ENCODE data around the gene ITIH1. TPM values are rescaled to one million over a fixed set of nuclear protein-coding genes. Genes with fewer than 3 reads are reported as not detected.

ITIH1 gene
- polyA plus RNA-seq, 1 donor from 2014 or later: not detected

GRCh38 chr3:52833202-52833601, 55.8 kb downstream of the ITIH1 start:
- no peaks in the 10 kb centered on the region for H3K27me3 ChIP-seq (ENCODE audit: insufficient read depth, low read depth, low read length)
- H2AFZ ChIP-seq (ENCODE audit: low read depth, low read length): no peak overlapping the region
- peaks cover 5% of the 10 kb centered on the region for H3K36me3 ChIP-seq (ENCODE audit: insufficient read depth, low read length)
- H3K4me2 ChIP-seq (ENCODE audit: low read length): no peak overlapping the region
- H3K9me2 ChIP-seq (ENCODE audit: insufficient read depth, low read length): no peaks in the 10 kb centered on the region
- H3K4me3 ChIP-seq (ENCODE audit: low read length): no peak overlapping the region
- no peak overlapping the region for H3K9ac ChIP-seq (ENCODE audit: low read length)
- H3F3A ChIP-seq (ENCODE audit: insufficient read depth, low read length, poor library complexity, severe bottlenecking): no peaks in the 10 kb centered on the region
- H3K9me3 ChIP-seq (ENCODE audit: low read length): no peaks in the 10 kb centered on the region
- H3K79me2 ChIP-seq (replicated peaks; ENCODE audit: insufficient read depth, low read length): no peaks in the 10 kb centered on the region
- H4K20me1 ChIP-seq (ENCODE audit: insufficient read depth): no peaks in the 10 kb centered on the region
- H3K27ac ChIP-seq (ENCODE audit: low read length): no peak overlapping the region
- TF ChIP-seq EP300 (conservative IDR thresholded peaks at IDR 0.05; ENCODE audit: poor library complexity, severe bottlenecking): no peak
- TF ChIP-seq EZH2 (IDR thresholded peaks at IDR 0.05; ENCODE audit: borderline replicate concordance, insufficient read depth, low read length, poor library complexity, severe bottlenecking): no peak
- TF ChIP-seq RAD21 (conservative IDR thresholded peaks at IDR 0.05): no peak
- TF ChIP-seq SMC3 (conservative IDR thresholded peaks at IDR 0.05; ENCODE audit: poor library complexity): no peak
- TF ChIP-seq TAF1 (IDR thresholded peaks at IDR 0.05; ENCODE audit: low read depth): no peak
- no peak for TF ChIP-seq REST (IDR thresholded peaks at IDR 0.05; ENCODE audit: borderline replicate concordance)
- no peak for TF ChIP-seq CTCF (IDR thresholded peaks at IDR 0.05; ENCODE audit: poor library complexity, severe bottlenecking)
- TF ChIP-seq POLR2AphosphoS5 (IDR thresholded peaks at IDR 0.05): no peak
- no peak for TF ChIP-seq MXI1 (conservative IDR thresholded peaks at IDR 0.05; ENCODE audit: poor library complexity, severe bottlenecking)

DNA sequence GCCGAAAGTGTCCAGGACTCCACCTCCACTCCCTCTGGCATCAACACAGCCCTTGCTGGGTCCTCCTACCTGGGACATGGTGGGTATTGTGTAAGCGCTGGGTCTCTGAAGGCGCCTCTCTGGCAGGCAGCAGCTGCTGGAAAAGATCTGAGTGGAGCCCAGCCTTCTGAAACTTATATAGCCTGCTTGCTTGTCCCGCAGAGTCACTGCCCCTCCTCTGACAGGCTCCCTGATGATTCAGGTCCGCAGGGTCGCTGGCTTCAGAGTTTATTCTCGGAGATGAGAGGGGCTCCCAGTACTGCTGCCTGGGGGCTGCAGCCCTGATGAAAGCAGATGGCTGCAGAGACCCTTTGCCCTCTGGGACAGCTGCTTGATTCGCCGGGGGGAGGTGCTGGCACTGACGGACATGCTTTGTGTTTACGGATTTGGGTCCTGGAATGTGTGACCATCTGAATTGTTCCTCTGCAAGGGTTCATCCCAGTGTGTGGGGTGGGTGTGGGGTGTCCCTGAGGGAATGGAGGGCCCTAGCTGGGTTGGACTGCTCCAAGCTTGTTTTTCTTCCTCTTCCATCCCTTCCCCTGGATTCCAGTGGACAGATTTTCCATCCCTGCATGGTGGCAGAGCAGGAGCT, 57.6 kb downstream of the ITIH1 start, which contains the start of gene MUSTN1:
MUSTN1 (minus strand) TSS at position 149 of the 631 bp plus-strand sequence; CDS start at position 78, 71 bp downstream.
- Histone ChIP-seq H3K27me3 (ENCODE audit: insufficient read depth, low read depth, low read length) (no peaks in the 10 kb centered on the region), H3K27ac (ENCODE audit: low read length) (no peak within 1 kb of the TSS), H3K4me3 (ENCODE audit: low read length) (no peak within 1 kb of the TSS), H4K20me1 (ENCODE audit: insufficient read depth) (no peaks in the 10 kb centered on the region), H3K9me3 (ENCODE audit: low read length) (no peaks in the 10 kb centered on the region), H3K79me2 (replicated peaks; ENCODE audit: insufficient read depth, low read length) (no peaks in the 10 kb centered on the region), H3K36me3 (ENCODE audit: insufficient read depth, low read length) (peaks cover 5% of the 10 kb centered on the region), H3K9me2 (ENCODE audit: insufficient read depth, low read length) (no peaks in the 10 kb centered on the region), H3K9ac (ENCODE audit: low read length) (no peak within 1 kb of the TSS), H3F3A (ENCODE audit: insufficient read depth, low read length, poor library complexity, severe bottlenecking) (no peaks in the 10 kb centered on the region), H2AFZ (ENCODE audit: low read depth, low read length) (no peak within 1 kb of the TSS), H3K4me2 (ENCODE audit: low read length) (no peak within 1 kb of the TSS)
- no peak for TF ChIP-seq SMC3 (conservative IDR thresholded peaks at IDR 0.05; ENCODE audit: poor library complexity)
- no peak for TF ChIP-seq TAF1 (IDR thresholded peaks at IDR 0.05; ENCODE audit: low read depth)
- no peak for TF ChIP-seq EP300 (conservative IDR thresholded peaks at IDR 0.05; ENCODE audit: poor library complexity, severe bottlenecking)
- TF ChIP-seq CTCF (IDR thresholded peaks at IDR 0.05; ENCODE audit: poor library complexity, severe bottlenecking): no peak
- TF ChIP-seq EZH2 (IDR thresholded peaks at IDR 0.05; ENCODE audit: borderline replicate concordance, insufficient read depth, low read length, poor library complexity, severe bottlenecking): no peak
- no peak for TF ChIP-seq REST (IDR thresholded peaks at IDR 0.05; ENCODE audit: borderline replicate concordance)
- no peak for TF ChIP-seq MXI1 (conservative IDR thresholded peaks at IDR 0.05; ENCODE audit: poor library complexity, severe bottlenecking)
- no peak for TF ChIP-seq POLR2AphosphoS5 (IDR thresholded peaks at IDR 0.05)
- TF ChIP-seq RAD21 (conservative IDR thresholded peaks at IDR 0.05): no peak
